CD14-positive monocyte (primary cell): ENCODE results near the gene SERPINA12. TPM values are rescaled to one million over a fixed set of nuclear protein-coding genes. Genes with fewer than 3 reads are reported as not detected.

Experiments used
- DNase-seq, 3 donors: peaks; one replicate each; pipeline ENCODE4 v3.0.0-alpha.2; 2011 to 2022
- H2AFZ ChIP-seq: 2 replicates; pipeline ENCODE4 v1.6.0; 2012; ENCODE audit warnings: mild to moderate bottlenecking, low read depth, low read length, inconsistent platforms; ENCODE audit not compliant: insufficient read depth, poor library complexity, severe bottlenecking
- H3K27ac ChIP-seq, 2 donors: 1 replicate in 1 of 2; 2 replicates in 1 of 2; pipeline ENCODE4 v1.5.1; 2012 to 2013; ENCODE audit warnings: low read length in 2 of 2, control low read depth in 1 of 2, inconsistent platforms in 1 of 2, low read depth in 1 of 2, mild to moderate bottlenecking in 1 of 2
- H3K27me3 ChIP-seq, 2 donors: one replicate each; pipeline versions ENCODE4 v1.6.0 to v1.6.1; 2011 to 2013; ENCODE audit warnings: low read length in 2 of 2; ENCODE audit not compliant: control insufficient read depth in 2 of 2, insufficient read depth in 2 of 2
- H3K36me3 ChIP-seq, 2 donors: replicated peaks in 1 of 2; 1 replicate in 1 of 2; 2 replicates in 1 of 2; pipeline versions ENCODE4 v1.5.1 to v1.6.1; 2012 to 2013; ENCODE audit warnings: low read length in 2 of 2, control low read depth in 1 of 2, inconsistent platforms in 1 of 2, mild to moderate bottlenecking in 1 of 2; ENCODE audit not compliant: insufficient read depth in 2 of 2, control insufficient read depth in 1 of 2
- H3K4me1 ChIP-seq, 2 donors: 1 replicate in 1 of 2; 2 replicates in 1 of 2; pipeline versions ENCODE4 v1.5.1 to v1.6.1; 2012 to 2013; ENCODE audit warnings: low read length in 2 of 2, control low read depth in 1 of 2, inconsistent platforms in 1 of 2, mild to moderate bottlenecking in 1 of 2, moderate library complexity in 1 of 2; ENCODE audit not compliant: insufficient read depth in 2 of 2, control insufficient read depth in 1 of 2
- H3K4me2 ChIP-seq: replicated peaks from 2 replicates; pipeline ENCODE3; 2012; ENCODE audit warnings: low read length, moderate library complexity, mild to moderate bottlenecking; ENCODE audit not compliant: poor library complexity, severe bottlenecking; ENCODE audit errors: extremely low read depth
- H3K4me3 ChIP-seq, 3 experiments: fragments of 200-600 bp in 1 of 3; sonication (generic) in 1 of 3; replicated peaks in 1 of 3; 1 replicate in 2 of 3; 2 replicates in 1 of 3; pipeline ENCODE4 v1.5.1; 2011 to 2013; ENCODE audit warnings: low read length in 3 of 3, mild to moderate bottlenecking in 3 of 3, control low read depth in 2 of 3, low read depth in 2 of 3, inconsistent platforms in 1 of 3, moderate library complexity in 1 of 3
- H3K79me2 ChIP-seq: 2 replicates; pipeline ENCODE4 v1.6.0; 2012; ENCODE audit warnings: mild to moderate bottlenecking, control low read depth, inconsistent platforms, low read length, moderate library complexity; ENCODE audit not compliant: insufficient read depth
- H3K9ac ChIP-seq: 2 replicates; pipeline ENCODE4 v1.6.0; 2017; ENCODE audit warnings: low read length, mild to moderate bottlenecking; ENCODE audit not compliant: insufficient read depth, poor library complexity, severe bottlenecking
- H3K9me3 ChIP-seq, 2 donors: replicated peaks in 1 of 2; 1 replicate in 1 of 2; 2 replicates in 1 of 2; pipeline versions ENCODE4 v1.5.1 to v1.6.1; 2012 to 2013; ENCODE audit warnings: low read length in 2 of 2, control low read depth in 1 of 2; ENCODE audit not compliant: control insufficient read depth in 1 of 2, insufficient read depth in 1 of 2
- H4K20me1 ChIP-seq: 2 replicates; pipeline ENCODE4 v1.6.0; 2012; ENCODE audit warnings: mild to moderate bottlenecking, low read length, control low read depth, moderate library complexity; ENCODE audit not compliant: insufficient read depth
- H3K27ac Mint-ChIP-seq, 7 donors: one replicate each; pipeline ENCODE4 v1.8.0; 2020; ENCODE audit warnings: mild to moderate bottlenecking in 7 of 7, mixed read lengths in 7 of 7, moderate library complexity in 6 of 7, inconsistent platforms in 2 of 7
- H3K27me3 Mint-ChIP-seq, 3 donors: one replicate each; pipeline ENCODE4 v1.8.0; 2021 to 2022; ENCODE audit warnings: low read depth in 3 of 3, mild to moderate bottlenecking in 3 of 3, mixed read lengths in 3 of 3, moderate library complexity in 3 of 3, inconsistent platforms in 1 of 3
- H3K36me3 Mint-ChIP-seq, 2 donors: one replicate each; pipeline ENCODE4 v1.8.0; 2020; ENCODE audit warnings: mixed read lengths in 2 of 2, inconsistent platforms in 1 of 2, mild to moderate bottlenecking in 1 of 2
- H3K4me1 Mint-ChIP-seq: one replicate; pipeline ENCODE4 v1.8.0; 2020; ENCODE audit warnings: mild to moderate bottlenecking, mixed read lengths
- H3K4me3 Mint-ChIP-seq, 2 donors: one replicate each; pipeline ENCODE4 v1.8.0; 2020; ENCODE audit warnings: mild to moderate bottlenecking in 2 of 2, mixed read lengths in 2 of 2, moderate library complexity in 1 of 2
- H3K9me3 Mint-ChIP-seq, 7 donors: one replicate each; pipeline ENCODE4 v1.8.0; 2020 to 2022; ENCODE audit warnings: mixed read lengths in 7 of 7, mild to moderate bottlenecking in 6 of 7, moderate library complexity in 6 of 7, inconsistent platforms in 2 of 7
- CTCF ChIP-seq: fragments of 200-600 bp; IDR thresholded peaks from one replicate; pipeline ENCODE4 v1.8.0; 2022; ENCODE audit warnings: antibody characterized with exemption, mild to moderate bottlenecking
- WGBS: methylation state at CpG from one replicate; pipeline ENCODE4 v1.1.5; 2013; ENCODE audit warnings: missing lambda C conversion rate; ENCODE audit not compliant: insufficient coverage; 5-methylcytosine and 5-hydroxymethylcytosine counted together
- intact Hi-C, 2 donors: fragments of 100-400 bp; cut with micrococcal nuclease; formaldehyde crosslinking; loops; one replicate each; pipeline versions ENCODE4 v1.15.0 to v1.15.1; 2023
- polyA plus RNA-seq, 3 donors: library from polyadenylated mRNA; depleted of rRNA in 1 of 3; unstranded in 2 of 3; stranded (reverse) in 1 of 3; fragments of 300-500 nt in 2 of 3; fragments of >200 nt in 1 of 3; fragmentation: Illumina TruSeq in 2 of 3; gene quantifications; 1 replicate in 2 of 3; 2 replicates in 1 of 3; pipeline ENCODE4 v1.2.3, GENCODE V29; 2012 to 2021

SERPINA12 gene
- polyA plus RNA-seq, 3 donors, result not detected

GRCh38 chr14:94449930-94450329 is 59.3 kb downstream of the SERPINA12 start:
- peaks cover 21 to 55% (median 24%) of the 10 kb centered on the region in 3 donors for H3K27me3 Mint-ChIP-seq
- H3K4me2 ChIP-seq, result no peak overlapping the region
- 93% methylated on average over 3 of the region's 6 CpGs for WGBS

GRCh38 chr14:94448071-94448808 is 61.0 kb downstream of the SERPINA12 start:
- Histone ChIP-seq H3K4me1 (no peaks in the 10 kb centered on the region), H4K20me1 (no peaks in the 10 kb centered on the region), H3K9me3 (no peaks in the 10 kb centered on the region), H3K4me3 (no peak overlapping the region), H3K9ac (no peak overlapping the region), H3K79me2 (no peaks in the 10 kb centered on the region), H3K4me2 (no peak overlapping the region), H3K36me3 (no peaks in the 10 kb centered on the region), H2AFZ (no peak overlapping the region), H3K27me3 (peaks cover 15 to 20% of the 10 kb centered on the region in 2 donors), H3K27ac (no peak overlapping the region)
- H3K4me1 Mint-ChIP-seq, result no peaks in the 10 kb centered on the region
- DNase-seq, result no peak
- no peaks in the 10 kb centered on the region for H3K36me3 Mint-ChIP-seq
- TF ChIP-seq CTCF, result no peak
- WGBS, result 89% methylated on average over 14 of the region's 14 CpGs
- H3K27me3 Mint-ChIP-seq, result peaks cover 21 to 48% (median 25%) of the 10 kb centered on the region in 3 donors
- H3K27ac Mint-ChIP-seq, result no peak overlapping the region
- no peak overlapping the region for H3K4me3 Mint-ChIP-seq
- H3K9me3 Mint-ChIP-seq, result peaks cover 0 to 2% (median 0%) of the 10 kb centered on the region in 7 donors
- intact Hi-C loops, result no loop called here

More at GRCh38 chr14:94449930-94450329, 59.3 kb downstream of the SERPINA12 start:
- Histone ChIP-seq H3K27me3 (peaks cover 15 to 21% of the 10 kb centered on the region in 2 donors), H3K9ac (no peak overlapping the region), H3K9me3 (no peaks in the 10 kb centered on the region), H3K27ac (no peak overlapping the region), H3K4me1 (no peaks in the 10 kb centered on the region), H4K20me1 (no peaks in the 10 kb centered on the region), H2AFZ (no peak overlapping the region), H3K36me3 (no peaks in the 10 kb centered on the region), H3K4me3 (no peak overlapping the region), H3K79me2 (no peaks in the 10 kb centered on the region)
- TF ChIP-seq CTCF, result no peak
- Mint-ChIP-seq H3K4me3 (no peak overlapping the region), H3K9me3 (peaks cover 0 to 3% (median 0%) of the 10 kb centered on the region in 7 donors), H3K27ac (no peak overlapping the region), H3K36me3 (no peaks in the 10 kb centered on the region), H3K4me1 (no peaks in the 10 kb centered on the region)
- no peak for DNase-seq
- intact Hi-C loops, result no loop called here
